ENCODE measurements around the gene OR9K2. TPM values are rescaled to one million over a fixed set of nuclear protein-coding genes. Genes with fewer than 3 reads are reported as not detected.
"Not testable (repeated sequence)": the region's sequence is repeated elsewhere in the genome, so short reads cannot be mapped to it uniquely, and the experiment has no call there.

The OR9K2 gene
- not detected for polyA plus RNA-seq (2013, experiment 1 of 2)
- polyA plus RNA-seq (2013, experiment 2 of 2) = not detected

DNA sequence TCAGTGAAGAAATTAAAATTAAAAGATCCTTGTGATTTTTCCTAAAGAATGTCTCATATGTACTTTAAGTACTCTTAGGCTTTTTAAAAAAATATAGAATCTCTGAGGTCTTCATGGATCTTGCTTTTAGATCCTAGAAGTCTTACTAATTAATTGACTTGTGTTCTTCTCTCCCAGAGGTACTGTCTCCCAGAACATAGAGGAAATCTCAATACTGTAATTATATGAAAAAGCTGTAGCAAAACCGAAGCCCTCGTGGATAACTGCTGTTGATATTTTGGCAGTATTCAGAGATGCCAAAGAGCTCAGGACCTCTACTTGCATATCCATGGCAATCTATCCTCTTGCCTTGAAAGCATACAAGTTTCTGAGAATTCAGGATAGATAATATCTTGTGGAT, at the start of gene OR9K2:
Gene OR9K2 (plus strand): TSS at position 301 of the 400 bp plus-strand sequence. CDS start 3,429 bp downstream, outside the sequence.
- no peak within 1 kb of the TSS for H3K4me3 ChIP-seq (ENCODE audit: low read length)
- H3K9me3 ChIP-seq (ENCODE audit: insufficient read depth, low read depth, low read length) = peaks cover 2% of the 10 kb centered on the region; the same call in 1 of the 2 replicates
- H3K9ac ChIP-seq (ENCODE audit: low read depth, low read length) = no peak within 1 kb of the TSS
- H3K36me3 ChIP-seq (ENCODE audit: insufficient read depth, low read length) = no peaks in the 10 kb centered on the region
- H3K4me1 ChIP-seq (ENCODE audit: insufficient read depth, low read length) = no peaks in the 10 kb centered on the region
- no peaks in the 10 kb centered on the region for H3K27me3 ChIP-seq (ENCODE audit: insufficient read depth, low read length)
- no peak within 1 kb of the TSS for H3K27ac ChIP-seq (ENCODE audit: low read depth, low read length)
- WGBS = 93% methylated on average over 2 of the region's 2 CpGs

DNA sequence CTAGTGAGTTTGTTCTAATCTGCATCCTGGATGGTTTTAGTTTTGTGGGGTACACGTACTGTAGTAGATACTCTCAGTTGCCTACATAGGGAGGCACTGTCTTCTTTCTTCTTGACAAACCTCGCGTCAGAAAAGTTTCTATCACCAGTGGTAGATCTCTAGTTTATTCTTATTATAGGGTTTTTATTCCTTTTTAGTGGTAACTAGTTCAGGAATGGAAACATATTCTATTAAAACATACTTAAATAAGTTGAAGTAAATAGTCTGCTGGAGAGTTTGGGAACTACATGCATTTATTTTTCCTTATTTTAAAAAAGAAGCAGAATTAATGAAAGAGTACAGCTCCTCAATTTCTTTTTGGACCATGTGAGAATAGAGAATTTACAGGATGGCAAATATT, 33.6 kb upstream of the OR9K2 start:
- Histone ChIP-seq H3K4me3 (ENCODE audit: low read length) (no peak overlapping the region), H3K27ac (ENCODE audit: low read depth, low read length) (no peak overlapping the region), H3K4me1 (ENCODE audit: insufficient read depth, low read length) (no peaks in the 10 kb centered on the region), H3K36me3 (ENCODE audit: insufficient read depth, low read length) (no peaks in the 10 kb centered on the region), H3K9me3 (ENCODE audit: insufficient read depth, low read depth, low read length) (no peaks in the 10 kb centered on the region), H3K9ac (ENCODE audit: low read depth, low read length) (no peak overlapping the region), H3K27me3 (ENCODE audit: insufficient read depth, low read length) (no peaks in the 10 kb centered on the region)
- 92% methylated on average over 1 of the region's 3 CpGs for WGBS

DNA sequence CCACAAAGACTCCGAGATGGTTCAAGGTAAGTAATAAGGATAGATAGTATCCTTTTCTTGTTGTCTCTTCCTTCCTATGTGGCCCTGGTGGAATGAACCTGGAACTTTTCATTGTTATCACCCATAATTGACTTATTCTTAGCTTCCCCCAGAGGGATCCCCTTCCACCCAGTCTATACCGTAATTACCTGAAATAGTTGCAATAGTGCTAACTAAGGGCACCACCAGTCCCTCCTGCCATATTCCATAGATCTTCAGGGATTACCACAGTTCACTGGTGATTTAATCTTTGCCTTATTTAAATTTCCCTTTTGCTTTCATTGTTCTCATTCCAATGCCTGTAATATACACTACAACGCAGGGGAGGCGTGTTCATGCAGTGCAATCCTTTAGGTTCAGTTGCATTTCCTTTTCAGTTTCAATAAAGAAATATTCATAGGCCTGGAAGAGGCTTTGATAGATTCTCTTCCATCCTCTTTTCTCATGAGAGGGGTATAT, 13.8 kb upstream of the OR9K2 start:
- 96% methylated on average over 3 of the region's 4 CpGs for WGBS
- no peaks in the 10 kb centered on the region for H3K9me3 ChIP-seq (ENCODE audit: insufficient read depth, low read depth, low read length)

DNA sequence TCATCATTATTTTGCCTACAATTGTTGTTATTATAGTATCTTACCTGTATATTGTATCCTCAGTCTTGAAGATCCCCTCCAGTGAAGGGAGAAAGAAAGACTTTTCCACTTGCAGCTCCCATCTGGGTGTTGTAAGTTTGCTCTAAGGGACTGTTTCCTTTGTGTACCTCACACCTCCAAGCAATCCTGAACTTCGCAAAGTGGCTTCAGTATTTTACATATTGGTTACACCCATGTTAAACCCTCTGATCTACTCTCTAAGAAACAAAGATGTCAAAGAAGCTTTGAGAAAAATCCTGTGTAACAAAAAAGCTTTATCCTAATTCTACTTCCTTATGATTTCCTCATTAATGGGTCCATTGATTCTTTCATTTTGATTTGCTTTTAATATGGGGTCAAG, 10.1 kb upstream of the OR9K2 start:
- H3K27ac ChIP-seq (ENCODE audit: low read depth, low read length) = no peak overlapping the region
- no peaks in the 10 kb centered on the region for H3K9me3 ChIP-seq (ENCODE audit: insufficient read depth, low read depth, low read length)
- WGBS = 86% methylated on average over 1 of the region's 1 CpG
- no peak overlapping the region for H3K4me3 ChIP-seq (ENCODE audit: low read length)
- no peaks in the 10 kb centered on the region for H3K4me1 ChIP-seq (ENCODE audit: insufficient read depth, low read length)
- H3K36me3 ChIP-seq (ENCODE audit: insufficient read depth, low read length) = no peaks in the 10 kb centered on the region
- H3K27me3 ChIP-seq (ENCODE audit: insufficient read depth, low read length) = no peaks in the 10 kb centered on the region
- no peak overlapping the region for H3K9ac ChIP-seq (ENCODE audit: low read depth, low read length)

More for the DNA sequence above, 13.8 kb upstream of the OR9K2 start:
- Histone ChIP-seq H3K4me1 (ENCODE audit: insufficient read depth, low read length) (no peaks in the 10 kb centered on the region), H3K27ac (ENCODE audit: low read depth, low read length) (no peak overlapping the region), H3K27me3 (ENCODE audit: insufficient read depth, low read length) (no peaks in the 10 kb centered on the region), H3K36me3 (ENCODE audit: insufficient read depth, low read length) (no peaks in the 10 kb centered on the region), H3K4me3 (ENCODE audit: low read length) (no peak overlapping the region), H3K9ac (ENCODE audit: low read depth, low read length) (no peak overlapping the region)

GRCh38 chr12:55132816-55133215, 6.6 kb downstream of the OR9K2 start:
- H3K36me3 ChIP-seq (ENCODE audit: insufficient read depth, low read length) = no peaks in the 10 kb centered on the region
- WGBS = 67% methylated on average over 1 of the region's 1 CpG
- no peak overlapping the region for H3K4me3 ChIP-seq (ENCODE audit: low read length)
- H3K27me3 ChIP-seq (ENCODE audit: insufficient read depth, low read length) = no peaks in the 10 kb centered on the region
- no peak overlapping the region for H3K9ac ChIP-seq (ENCODE audit: low read depth, low read length)
- H3K27ac ChIP-seq (ENCODE audit: low read depth, low read length) = no peak overlapping the region
- H3K9me3 ChIP-seq (ENCODE audit: insufficient read depth, low read depth, low read length) = no peaks in the 10 kb centered on the region
- no peaks in the 10 kb centered on the region for H3K4me1 ChIP-seq (ENCODE audit: insufficient read depth, low read length)

- Histone ChIP-seq H3K4me3 (ENCODE audit: low read length) (no peak overlapping the region), H3K9ac (ENCODE audit: low read depth, low read length) (no peak overlapping the region), H3K36me3 (ENCODE audit: insufficient read depth, low read length) (no peaks in the 10 kb centered on the region), H3K4me1 (ENCODE audit: insufficient read depth, low read length) (no peaks in the 10 kb centered on the region), H3K27ac (ENCODE audit: low read depth, low read length) (no peak overlapping the region), H3K9me3 (ENCODE audit: insufficient read depth, low read depth, low read length) (no peaks in the 10 kb centered on the region), H3K27me3 (ENCODE audit: insufficient read depth, low read length) (no peaks in the 10 kb centered on the region)
- 50% methylated on average over 1 of the region's 3 CpGs for WGBS
These were observed 16.7 kb downstream of the OR9K2 start for GRCh38 chr12:55142669-55143565.

DNA sequence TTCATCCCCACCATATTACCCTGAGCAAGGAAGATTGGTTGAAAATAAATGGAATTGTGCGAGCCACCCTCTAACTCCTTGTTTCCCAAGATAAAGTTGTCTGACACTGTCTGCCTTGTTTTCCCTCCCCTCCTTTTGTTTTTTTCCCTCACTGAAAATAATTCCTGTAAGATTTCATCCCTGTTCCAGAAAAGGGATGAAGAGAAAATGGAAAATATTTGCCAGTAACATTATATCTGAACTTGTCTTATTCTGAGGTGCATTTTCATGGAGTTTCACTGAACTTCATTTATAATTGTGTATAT, 17.3 kb downstream of the OR9K2 start:
- Histone ChIP-seq H3K9ac (ENCODE audit: low read depth, low read length) (no peak overlapping the region), H3K4me3 (ENCODE audit: low read length) (no peak overlapping the region), H3K27ac (ENCODE audit: low read depth, low read length) (no peak overlapping the region), H3K4me1 (ENCODE audit: insufficient read depth, low read length) (no peaks in the 10 kb centered on the region), H3K27me3 (ENCODE audit: insufficient read depth, low read length) (no peaks in the 10 kb centered on the region), H3K36me3 (ENCODE audit: insufficient read depth, low read length) (no peaks in the 10 kb centered on the region), H3K9me3 (ENCODE audit: insufficient read depth, low read depth, low read length) (no peaks in the 10 kb centered on the region)
- WGBS = 17% methylated on average over 1 of the region's 1 CpG

DNA sequence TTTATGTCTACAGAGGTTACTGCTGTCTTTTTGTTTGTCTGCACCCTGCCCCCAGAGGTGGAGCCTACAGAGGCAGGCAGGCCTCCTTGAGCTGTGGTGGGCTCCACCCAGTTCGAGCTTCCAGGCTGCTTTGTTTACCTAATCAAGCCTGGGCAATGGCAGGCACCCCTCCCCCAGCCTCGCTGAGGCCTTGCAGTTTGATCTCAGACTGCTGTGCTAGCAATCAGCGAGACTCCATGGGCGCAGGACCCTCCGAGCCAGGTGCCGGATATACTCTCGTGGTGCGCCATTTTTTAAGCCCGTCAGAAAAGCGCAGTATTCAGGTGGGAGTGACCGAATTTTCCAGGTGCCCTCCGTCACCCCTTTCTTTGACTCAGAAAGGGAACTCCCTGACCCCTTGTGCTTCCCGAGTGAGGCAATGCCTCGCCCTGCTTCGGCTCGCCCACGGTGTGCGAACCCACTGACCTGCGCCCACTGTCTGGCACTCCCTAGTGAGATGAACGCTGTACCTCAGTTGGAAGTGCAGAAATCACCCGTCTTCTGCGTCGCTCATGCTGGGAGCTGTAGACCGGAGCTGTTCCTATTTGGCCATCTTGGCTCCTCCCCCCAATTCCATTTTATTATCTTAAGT, 40.9 kb downstream of the OR9K2 start:
- not testable (repeated sequence) for H3K27me3 ChIP-seq (ENCODE audit: insufficient read depth, low read length); H3K27ac ChIP-seq (ENCODE audit: low read depth, low read length); H3K4me1 ChIP-seq (ENCODE audit: insufficient read depth, low read length); H3K9ac ChIP-seq (ENCODE audit: low read depth, low read length); H3K9me3 ChIP-seq (ENCODE audit: insufficient read depth, low read depth, low read length); H3K36me3 ChIP-seq (ENCODE audit: insufficient read depth, low read length); H3K4me3 ChIP-seq (ENCODE audit: low read length)
- WGBS = 82% methylated on average over 24 of the region's 24 CpGs

DNA sequence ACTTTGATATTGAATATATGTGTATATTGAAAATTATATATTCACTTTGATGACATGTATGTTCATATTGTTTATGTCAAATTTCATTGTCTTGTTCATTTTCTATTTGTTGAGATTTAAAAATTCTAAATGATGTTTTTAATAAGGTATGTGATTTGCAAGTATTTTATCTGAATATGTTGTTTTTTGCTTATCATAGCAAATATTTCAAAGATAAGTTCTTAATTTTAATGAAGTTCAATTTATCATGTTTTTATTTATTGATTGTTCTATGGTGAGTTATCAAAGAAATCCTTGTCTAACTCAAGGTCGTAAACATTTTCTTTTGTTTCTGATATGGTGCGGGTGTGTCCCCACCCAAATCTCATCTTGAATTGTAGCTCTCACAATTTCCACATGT, 45.2 kb downstream of the OR9K2 start:
- no peaks in the 10 kb centered on the region for H3K27me3 ChIP-seq (ENCODE audit: insufficient read depth, low read length)
- no peak overlapping the region for H3K4me3 ChIP-seq (ENCODE audit: low read length)
- H3K9ac ChIP-seq (ENCODE audit: low read depth, low read length) = no peak overlapping the region
- H3K9me3 ChIP-seq (ENCODE audit: insufficient read depth, low read depth, low read length) = no peaks in the 10 kb centered on the region
- H3K4me1 ChIP-seq (ENCODE audit: insufficient read depth, low read length) = no peaks in the 10 kb centered on the region; the same call in 1 of the 2 replicates
- no peaks in the 10 kb centered on the region for H3K36me3 ChIP-seq (ENCODE audit: insufficient read depth, low read length)
- H3K27ac ChIP-seq (ENCODE audit: low read depth, low read length) = no peak overlapping the region
- 94% methylated on average over 2 of the region's 2 CpGs for WGBS

- 93% methylated on average over 2 of the region's 2 CpGs for WGBS
- not testable (repeated sequence) for H3K9me3 ChIP-seq (ENCODE audit: insufficient read depth, low read depth, low read length); H3K27me3 ChIP-seq (ENCODE audit: insufficient read depth, low read length); H3K9ac ChIP-seq (ENCODE audit: low read depth, low read length); H3K4me1 ChIP-seq (ENCODE audit: insufficient read depth, low read length); H3K4me3 ChIP-seq (ENCODE audit: low read length); H3K36me3 ChIP-seq (ENCODE audit: insufficient read depth, low read length); H3K27ac ChIP-seq (ENCODE audit: low read depth, low read length)
These were observed 45.6 kb downstream of the OR9K2 start for GRCh38 chr12:55171846-55172245.

DNA sequence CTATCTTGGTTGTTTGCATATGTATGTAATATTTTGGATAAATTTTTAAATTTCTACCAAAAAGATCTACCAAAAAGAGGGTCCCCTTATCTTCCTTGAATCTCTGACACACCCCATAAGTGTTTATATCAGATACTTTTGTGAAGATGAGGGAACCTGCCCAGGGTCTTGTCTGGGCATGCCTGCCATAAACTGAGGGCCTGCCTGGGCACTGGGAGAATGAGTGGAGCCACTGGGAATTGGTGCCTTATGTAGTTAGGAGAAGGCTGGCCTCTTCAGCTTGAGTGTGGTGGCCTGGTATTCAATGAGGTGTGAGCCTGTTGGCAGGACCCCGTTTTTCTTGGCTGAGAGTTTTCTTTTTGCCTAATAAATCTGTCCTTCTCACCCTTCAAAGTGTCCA, 46.5 kb downstream of the OR9K2 start:
- Histone ChIP-seq H3K27ac (ENCODE audit: low read depth, low read length) (no peak overlapping the region), H3K27me3 (ENCODE audit: insufficient read depth, low read length) (no peaks in the 10 kb centered on the region), H3K9ac (ENCODE audit: low read depth, low read length) (no peak overlapping the region), H3K4me1 (ENCODE audit: insufficient read depth, low read length) (no peaks in the 10 kb centered on the region), H3K9me3 (ENCODE audit: insufficient read depth, low read depth, low read length) (no peaks in the 10 kb centered on the region), H3K36me3 (ENCODE audit: insufficient read depth, low read length) (no peaks in the 10 kb centered on the region), H3K4me3 (ENCODE audit: low read length) (no peak overlapping the region)
- WGBS = 80% methylated on average over 1 of the region's 1 CpG

All from HUES64 (cell line).